DOHH2 (cell line): ENCODE results near the gene SLC25A33.

ENCODE experiments used
- H3F3A ChIP-seq: fragments of 200-600 bp; sonication (generic), shearing (Covaris generic); 2 replicates; pipeline ENCODE4 v1.6.0; 2016; ENCODE audit warnings: antibody characterized with exemption, mild to moderate bottlenecking; ENCODE audit not compliant: control insufficient read depth, insufficient read depth
- H3K27ac ChIP-seq: fragments of 200-600 bp; sonication (generic); 2 replicates; pipeline ENCODE4 v1.5.1; 2014; ENCODE audit warnings: low read depth, mild to moderate bottlenecking, low read length, moderate library complexity
- H3K27me3 ChIP-seq: fragments of 200-600 bp; sonication (generic); 2 replicates; pipeline ENCODE4 v1.6.1; 2014; ENCODE audit warnings: mild to moderate bottlenecking, low read length, mixed read lengths; ENCODE audit not compliant: control insufficient read depth
- H3K36me3 ChIP-seq: fragments of 200-600 bp; sonication (generic); 2 replicates; pipeline ENCODE4 v1.6.1; 2014; ENCODE audit warnings: mild to moderate bottlenecking, low read length, moderate library complexity, mixed read lengths; ENCODE audit not compliant: control insufficient read depth
- H3K4me1 ChIP-seq: fragments of 200-600 bp; sonication (generic); 2 replicates; pipeline ENCODE4 v1.6.1; 2014; ENCODE audit warnings: mild to moderate bottlenecking, low read length, mixed read lengths; ENCODE audit not compliant: control insufficient read depth
- H3K4me2 ChIP-seq: fragments of 200-600 bp; sonication (generic); 2 replicates; pipeline ENCODE4 v1.6.0; 2014; ENCODE audit warnings: mild to moderate bottlenecking, low read length, moderate library complexity
- H3K4me3 ChIP-seq: fragments of 200-600 bp; sonication (generic); 2 replicates; pipeline ENCODE4 v1.5.1; 2014; ENCODE audit warnings: mild to moderate bottlenecking, low read length, mixed read lengths
- H3K79me2 ChIP-seq: fragments of 200-600 bp; sonication (generic); 2 replicates; pipeline ENCODE4 v1.6.1; 2014; ENCODE audit warnings: mild to moderate bottlenecking, low read length, mixed read lengths; ENCODE audit not compliant: control insufficient read depth
- H3K9me2 ChIP-seq: fragments of 200-600 bp; sonication (generic); replicated peaks from 2 replicates; pipeline ENCODE4 v1.6.1; 2014; ENCODE audit warnings: mild to moderate bottlenecking, low read length, mixed read lengths; ENCODE audit not compliant: control insufficient read depth
- H3K9me3 ChIP-seq: fragments of 200-600 bp; sonication (generic); 2 replicates; pipeline ENCODE4 v1.6.1; 2014; ENCODE audit warnings: antibody characterized with exemption, low read length, mixed read lengths; ENCODE audit not compliant: control insufficient read depth, insufficient read depth
- H4K20me1 ChIP-seq: fragments of 200-600 bp; sonication (generic); 2 replicates; pipeline ENCODE4 v1.6.0; 2014; ENCODE audit warnings: low read depth, mild to moderate bottlenecking, antibody characterized with exemption, low read length, moderate library complexity; ENCODE audit not compliant: control insufficient read depth, insufficient read depth
- EZH2phosphoT487 ChIP-seq: fragments of 200-600 bp; sonication (generic); IDR thresholded peaks from 2 replicates; pipeline ENCODE4 v1.6.1; 2017; ENCODE audit warnings: borderline replicate concordance, mild to moderate bottlenecking, antibody characterized with exemption, low read length, moderate library complexity, mixed read lengths
- TF ChIP-seq, protein P1 (sequence below): fragments of 200-600 bp; sonication (generic); IDR thresholded peaks from one replicate; pipeline ENCODE4 v1.5.1; 2014; ENCODE audit warnings: antibody characterized with exemption, mild to moderate bottlenecking, low read depth, low read length; ENCODE audit not compliant: poor library complexity, severe bottlenecking

The SLC25A33 gene

GRCh38 chr1:9549955-9550546, 10.8 kb downstream of the SLC25A33 start:
- Histone ChIP-seq H3K27ac (no peak overlapping the region), H3F3A (no peaks in the 10 kb centered on the region), H3K79me2 (peaks cover 85% of the 10 kb centered on the region), H3K4me1 (peaks cover 4% of the 10 kb centered on the region; the same call in 1 of the 2 replicates), H3K4me3 (no peak overlapping the region), H3K27me3 (no peaks in the 10 kb centered on the region), H3K36me3 (peaks cover 37% of the 10 kb centered on the region), H3K9me2 (no peaks in the 10 kb centered on the region), H3K4me2 (no peak overlapping the region), H4K20me1 (peaks cover 7% of the 10 kb centered on the region), H3K9me3 (no peaks in the 10 kb centered on the region)
- TF ChIP-seq EZH2phosphoT487, result no peak
- TF ChIP-seq, protein P1, sequence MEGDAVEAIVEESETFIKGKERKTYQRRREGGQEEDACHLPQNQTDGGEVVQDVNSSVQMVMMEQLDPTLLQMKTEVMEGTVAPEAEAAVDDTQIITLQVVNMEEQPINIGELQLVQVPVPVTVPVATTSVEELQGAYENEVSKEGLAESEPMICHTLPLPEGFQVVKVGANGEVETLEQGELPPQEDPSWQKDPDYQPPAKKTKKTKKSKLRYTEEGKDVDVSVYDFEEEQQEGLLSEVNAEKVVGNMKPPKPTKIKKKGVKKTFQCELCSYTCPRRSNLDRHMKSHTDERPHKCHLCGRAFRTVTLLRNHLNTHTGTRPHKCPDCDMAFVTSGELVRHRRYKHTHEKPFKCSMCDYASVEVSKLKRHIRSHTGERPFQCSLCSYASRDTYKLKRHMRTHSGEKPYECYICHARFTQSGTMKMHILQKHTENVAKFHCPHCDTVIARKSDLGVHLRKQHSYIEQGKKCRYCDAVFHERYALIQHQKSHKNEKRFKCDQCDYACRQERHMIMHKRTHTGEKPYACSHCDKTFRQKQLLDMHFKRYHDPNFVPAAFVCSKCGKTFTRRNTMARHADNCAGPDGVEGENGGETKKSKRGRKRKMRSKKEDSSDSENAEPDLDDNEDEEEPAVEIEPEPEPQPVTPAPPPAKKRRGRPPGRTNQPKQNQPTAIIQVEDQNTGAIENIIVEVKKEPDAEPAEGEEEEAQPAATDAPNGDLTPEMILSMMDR, result no peak

DNA sequence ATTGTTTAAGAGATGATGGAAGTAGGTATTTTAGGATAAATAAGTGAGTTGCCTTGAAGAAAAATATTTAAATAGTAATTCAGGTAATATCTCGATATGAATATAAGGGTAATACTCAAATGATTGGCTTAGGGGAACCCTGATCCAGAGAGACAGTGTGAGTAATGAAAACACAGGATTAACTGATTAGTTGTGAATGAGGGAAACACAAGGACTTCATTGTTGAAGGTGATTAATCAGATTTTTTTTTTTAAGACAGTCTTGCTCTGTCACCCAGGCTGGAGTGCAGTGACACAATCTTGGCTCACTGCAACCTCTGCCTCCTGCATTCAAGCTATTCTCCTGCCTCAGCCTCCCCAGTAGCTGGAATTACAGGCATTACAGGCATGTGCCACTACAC, 12.7 kb downstream of the SLC25A33 start:
- no peaks in the 10 kb centered on the region for H3K4me1 ChIP-seq
- no peaks in the 10 kb centered on the region for H3K9me3 ChIP-seq
- no peaks in the 10 kb centered on the region for H3K27me3 ChIP-seq
- no peak overlapping the region for H3K4me3 ChIP-seq
- TF ChIP-seq, protein P1, result no peak
- no peak for TF ChIP-seq EZH2phosphoT487
- H3K79me2 ChIP-seq, result peaks cover 76% of the 10 kb centered on the region
- peaks cover 50% of the 10 kb centered on the region for H3K36me3 ChIP-seq
- no peaks in the 10 kb centered on the region for H3F3A ChIP-seq
- H3K4me2 ChIP-seq, result no peak overlapping the region
- H4K20me1 ChIP-seq, result peaks cover 7% of the 10 kb centered on the region
- H3K9me2 ChIP-seq, result no peaks in the 10 kb centered on the region
- no peak overlapping the region for H3K27ac ChIP-seq

DNA sequence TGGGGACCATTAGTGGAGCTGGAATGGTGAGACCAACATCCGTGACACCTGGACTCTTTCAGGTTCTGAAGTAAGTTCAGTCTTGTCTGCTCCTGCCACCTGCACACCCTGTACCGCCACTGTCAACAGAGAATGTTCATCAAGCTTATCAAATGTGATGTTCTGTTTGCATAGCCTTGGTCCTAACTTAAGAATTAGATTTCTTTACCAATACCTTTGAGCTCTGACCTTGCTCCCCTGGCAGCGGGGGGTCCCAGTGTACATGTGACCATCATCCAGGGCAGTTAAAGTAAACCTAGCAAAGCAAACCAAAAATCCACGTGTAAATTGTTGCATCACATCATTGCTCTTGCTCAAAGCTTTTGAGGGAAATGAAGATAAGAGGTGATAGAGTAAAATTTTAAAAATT, 14.5 kb downstream of the SLC25A33 start:
- Histone ChIP-seq H3K79me2 (peaks cover 61% of the 10 kb centered on the region), H3K4me1 (no peaks in the 10 kb centered on the region), H3K4me2 (no peak overlapping the region), H3F3A (peaks cover 4% of the 10 kb centered on the region; the same call in 1 of the 2 replicates), H3K9me2 (no peaks in the 10 kb centered on the region), H3K9me3 (no peaks in the 10 kb centered on the region), H3K36me3 (peaks cover 60% of the 10 kb centered on the region), H4K20me1 (0 out of 2 replicates have a peak, but pooled peaks cover 1% of the 10 kb centered on the region), H3K4me3 (no peak overlapping the region), H3K27me3 (no peaks in the 10 kb centered on the region), H3K27ac (no peak overlapping the region)
- no peak for TF ChIP-seq EZH2phosphoT487
- TF ChIP-seq, protein P1, result no peak
